Measurements from ENCODE around the gene ALOX15B. TPM values are rescaled to one million over a fixed set of nuclear protein-coding genes. Genes with fewer than 3 reads are reported as not detected.

Gene ALOX15B
- total and polyA plus RNA-seq, 2 of the 13 experiments (the other 11 are each of a cell fraction or from before 2014, with no cell fraction given): not detected

- intact Hi-C loops (cut with micrococcal nuclease; ENCODE audit: unreplicated experiment) (loop anchor here (5.0 kb wide), 1 partner anchor 252 kb away; no protein-coding TSS in a partner anchor), in situ Hi-C loops (cut with HindIII; ENCODE audit: extremely low pct_ligation_motif_present, low pct_unique_long_range_greater_than_20kb) (no loop called here)
- no peak overlapping the region for H3K27ac ChIP-seq (ENCODE audit: extremely low read length, insufficient read depth, low read length)
- BruUV-seq (replicated peaks): no TSS peak
- CTCF ChIA-PET (ENCODE audit: low intra/inter-chr PET ratio, low total read pairs): no interaction called here
- no peaks in the 10 kb centered on the region for H4K20me1 ChIP-seq (ENCODE audit: insufficient read depth, low read length)
- no peak overlapping the region for H3K9ac ChIP-seq (ENCODE audit: insufficient read depth, low read depth, low read length)
- POLR2A ChIA-PET: no interaction called here
- H3K4me2 ChIP-seq (ENCODE audit: low read depth, low read length): no peak overlapping the region
- TF ChIP-seq ZFY (CRISPR knock-in tag; IDR thresholded peaks at IDR 0.05) (no peak), REXO4 (CRISPR knock-in tag; IDR thresholded peaks at IDR 0.05; ENCODE audit: borderline replicate concordance) (no peak), ZNF335 (CRISPR knock-in tag; IDR thresholded peaks at IDR 0.05) (no peak), ELF4 (CRISPR knock-in tag; IDR thresholded peaks at IDR 0.05; ENCODE audit: borderline replicate concordance) (no peak), SMAD9 (CRISPR knock-in tag; IDR thresholded peaks at IDR 0.05) (no peak)
- ATAC-seq (no peak), DNase-seq (ENCODE audit: low spot score) (no peak), FAIRE-seq (no peak)
- WGBS (ENCODE audit: low lambda C conversion rate): 68% methylated on average over 16 of the region's 27 CpGs
- no peaks in the 10 kb centered on the region for H3K9me3 ChIP-seq (ENCODE audit: low read length)
- H3K4me3 ChIP-seq (replicated peaks in 1 of 3; ENCODE audit: insufficient read depth in 1 of 3, low read depth in 2 of 3, low read length in 3 of 3): no peak overlapping the region
- peaks cover 0 to 9% of the 10 kb centered on the region in 2 experiments; a peak in 2 of 5 replicates for H3K27me3 ChIP-seq (ENCODE audit: control insufficient read depth in 1 of 2, insufficient read depth in 2 of 2, low read length in 2 of 2)
- peaks cover 8% of the 10 kb centered on the region for H3K4me1 ChIP-seq (ENCODE audit: insufficient read depth, low read length)
- H2AFZ ChIP-seq (ENCODE audit: low read length): no peak overlapping the region
- H3K79me2 ChIP-seq (ENCODE audit: insufficient read depth, low read length): no peaks in the 10 kb centered on the region
- H3K36me3 ChIP-seq (replicated peaks in 1 of 2; ENCODE audit: control insufficient read depth in 1 of 2, insufficient read depth in 2 of 2, low read length in 2 of 2): no peaks in the 10 kb centered on the region
These were observed 44.8 kb upstream of the ALOX15B start for GRCh38 chr17:7993972-7994589.

GRCh38 chr17:7995724-7996123 lies 43.1 kb upstream of the ALOX15B start:
- Histone ChIP-seq H3K9me3 (ENCODE audit: low read length) (no peaks in the 10 kb centered on the region), H3K4me1 (ENCODE audit: insufficient read depth, low read length) (no peaks in the 10 kb centered on the region), H3K9ac (ENCODE audit: insufficient read depth, low read depth, low read length) (no peak overlapping the region), H4K20me1 (ENCODE audit: insufficient read depth, low read length) (no peaks in the 10 kb centered on the region), H3K4me2 (ENCODE audit: low read depth, low read length) (no peak overlapping the region), H3K79me2 (ENCODE audit: insufficient read depth, low read length) (no peaks in the 10 kb centered on the region), H3K27me3 (ENCODE audit: control insufficient read depth in 1 of 2, insufficient read depth in 2 of 2, low read length in 2 of 2) (peaks cover 0 to 9% of the 10 kb centered on the region in 2 experiments; a peak in 2 of 5 replicates), H3K36me3 (replicated peaks in 1 of 2; ENCODE audit: control insufficient read depth in 1 of 2, insufficient read depth in 2 of 2, low read length in 2 of 2) (no peaks in the 10 kb centered on the region), H2AFZ (ENCODE audit: low read length) (no peak overlapping the region), H3K4me3 (replicated peaks in 1 of 3; ENCODE audit: insufficient read depth in 1 of 3, low read depth in 2 of 3, low read length in 3 of 3) (no peak overlapping the region), H3K27ac (ENCODE audit: extremely low read length, insufficient read depth, low read length) (no peak overlapping the region)
- no peak for FAIRE-seq
- WGBS (ENCODE audit: low lambda C conversion rate): 94% methylated on average over 2 of the region's 2 CpGs
- BruUV-seq (replicated peaks): no TSS peak
- TF ChIP-seq U2AF2 (IDR thresholded peaks at IDR 0.05; ENCODE audit: low read depth, low read length): no peak
- no peak for TF ChIP-seq ZNF329 (CRISPR knock-in tag; IDR thresholded peaks at IDR 0.05; ENCODE audit: low read depth)
- no peak for TF ChIP-seq DRAP1 (CRISPR knock-in tag; IDR thresholded peaks at IDR 0.05)
- no peak for TF ChIP-seq ZNF451 (CRISPR knock-in tag; IDR thresholded peaks at IDR 0.05)
- TF ChIP-seq ZNF749 (CRISPR knock-in tag; IDR thresholded peaks at IDR 0.05; ENCODE audit: borderline replicate concordance): no peak
- TF ChIP-seq ZNF441 (CRISPR knock-in tag; IDR thresholded peaks at IDR 0.05; ENCODE audit: borderline replicate concordance): no peak
- TF ChIP-seq MEIS2 (CRISPR knock-in tag; IDR thresholded peaks at IDR 0.05): no peak
- TF ChIP-seq TIGD3 (CRISPR knock-in tag; IDR thresholded peaks at IDR 0.05; ENCODE audit: borderline replicate concordance): no peak
- TF ChIP-seq NFRKB (IDR thresholded peaks at IDR 0.05): no peak
- in situ Hi-C loops (cut with HindIII; ENCODE audit: extremely low pct_ligation_motif_present, low pct_unique_long_range_greater_than_20kb): no loop called here
- ATAC-seq: no peak
- ChIA-PET CTCF (ENCODE audit: low intra/inter-chr PET ratio, low total read pairs) (no interaction called here), POLR2A (no interaction called here)
- intact Hi-C loops (cut with micrococcal nuclease; ENCODE audit: unreplicated experiment): no loop called here
- no peak for DNase-seq (ENCODE audit: low spot score)
